ENCODE data around the gene DELE1. TPM values are rescaled to one million over a fixed set of nuclear protein-coding genes. Genes with fewer than 3 reads are reported as not detected.

Gene DELE1, protein sequence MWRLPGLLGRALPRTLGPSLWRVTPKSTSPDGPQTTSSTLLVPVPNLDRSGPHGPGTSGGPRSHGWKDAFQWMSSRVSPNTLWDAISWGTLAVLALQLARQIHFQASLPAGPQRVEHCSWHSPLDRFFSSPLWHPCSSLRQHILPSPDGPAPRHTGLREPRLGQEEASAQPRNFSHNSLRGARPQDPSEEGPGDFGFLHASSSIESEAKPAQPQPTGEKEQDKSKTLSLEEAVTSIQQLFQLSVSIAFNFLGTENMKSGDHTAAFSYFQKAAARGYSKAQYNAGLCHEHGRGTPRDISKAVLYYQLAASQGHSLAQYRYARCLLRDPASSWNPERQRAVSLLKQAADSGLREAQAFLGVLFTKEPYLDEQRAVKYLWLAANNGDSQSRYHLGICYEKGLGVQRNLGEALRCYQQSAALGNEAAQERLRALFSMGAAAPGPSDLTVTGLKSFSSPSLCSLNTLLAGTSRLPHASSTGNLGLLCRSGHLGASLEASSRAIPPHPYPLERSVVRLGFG
- 49.9 TPM for polyA plus RNA-seq (2013, experiment 1 of 2)
- 54.3 TPM for polyA plus RNA-seq (2013, experiment 2 of 2)

GRCh38 chr5:141923448-141924313 is at the start of gene DELE1:
TSS of gene DELE1 (plus strand) at chr5:141923871. CDS start at chr5:141923942, 71 bp downstream.
- Histone ChIP-seq H3K27ac (ENCODE audit: low read depth, low read length) (peak within 1 kb of the TSS; percentile 97), H3K4me3 (ENCODE audit: low read length) (peak within 1 kb of the TSS; percentile 93), H3K27me3 (ENCODE audit: insufficient read depth, low read length) (no peaks in the 10 kb centered on the region), H3K9me3 (ENCODE audit: insufficient read depth, low read depth, low read length) (no peaks in the 10 kb centered on the region), H3K9ac (ENCODE audit: low read depth, low read length) (peak within 1 kb of the TSS; percentile 92), H3K4me1 (ENCODE audit: insufficient read depth, low read length) (peaks cover 5% of the 10 kb centered on the region; the same call in 1 of the 2 replicates), H3K36me3 (ENCODE audit: insufficient read depth, low read length) (peaks cover 36% of the 10 kb centered on the region)
- WGBS = under 1% methylated on average over 53 of the region's 53 CpGs

GRCh38 chr5:141873933-141874261 is 49.8 kb upstream of the DELE1 start:
- Histone ChIP-seq H3K27ac (ENCODE audit: low read depth, low read length) (no peak overlapping the region; the same call in 1 of the 2 replicates), H3K4me3 (ENCODE audit: low read length) (no peak overlapping the region), H3K36me3 (ENCODE audit: insufficient read depth, low read length) (peaks cover 9% of the 10 kb centered on the region), H3K4me1 (ENCODE audit: insufficient read depth, low read length) (peaks cover 46% of the 10 kb centered on the region), H3K27me3 (ENCODE audit: insufficient read depth, low read length) (peaks cover 9% of the 10 kb centered on the region; the same call in 1 of the 2 replicates), H3K9me3 (ENCODE audit: insufficient read depth, low read depth, low read length) (no peaks in the 10 kb centered on the region), H3K9ac (ENCODE audit: low read depth, low read length) (no peak overlapping the region)
- WGBS = 81% methylated on average over 3 of the region's 3 CpGs

DNA sequence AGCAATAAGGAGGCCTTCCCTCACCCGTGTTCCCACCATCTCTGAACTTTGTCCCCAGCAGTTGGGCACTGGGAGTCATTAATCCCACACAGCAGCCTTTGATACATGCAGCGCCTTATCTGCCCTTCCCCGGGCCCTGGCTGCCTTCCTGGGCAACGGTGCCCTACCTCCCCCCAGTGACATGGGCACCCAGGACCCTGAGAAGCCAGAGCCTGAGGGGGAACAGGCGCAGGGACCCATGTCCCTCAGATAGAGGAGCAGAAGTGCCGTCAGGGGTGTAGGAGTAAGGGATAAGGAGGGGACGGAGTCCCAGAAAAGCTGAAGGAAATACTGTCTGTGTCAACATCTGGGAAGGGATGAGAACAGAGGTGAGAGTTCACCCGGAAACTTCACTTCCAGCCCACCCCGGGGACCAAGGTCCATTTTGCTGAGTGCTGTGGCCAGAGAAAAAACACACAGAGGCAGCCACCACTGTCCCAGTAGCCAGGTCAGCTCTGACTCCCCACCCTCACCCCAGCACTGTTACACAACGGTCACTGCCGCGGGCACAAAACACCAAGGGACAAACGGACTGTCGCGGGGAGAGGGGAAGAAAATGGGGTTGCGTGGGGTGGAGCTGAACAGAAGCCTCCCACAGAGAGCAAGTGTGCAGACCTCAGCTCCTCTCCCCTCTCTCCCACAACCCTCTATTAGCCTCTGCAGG is 49.3 kb upstream of the DELE1 start:
- Histone ChIP-seq H3K9ac (ENCODE audit: low read depth, low read length) (no peak overlapping the region), H3K4me1 (ENCODE audit: insufficient read depth, low read length) (peaks cover 48% of the 10 kb centered on the region), H3K27ac (ENCODE audit: low read depth, low read length) (peak overlapping the region; percentile 11; the same call in 1 of the 2 replicates), H3K36me3 (ENCODE audit: insufficient read depth, low read length) (peaks cover 4% of the 10 kb centered on the region; the same call in 1 of the 2 replicates), H3K27me3 (ENCODE audit: insufficient read depth, low read length) (peaks cover 11% of the 10 kb centered on the region; the same call in 1 of the 2 replicates), H3K9me3 (ENCODE audit: insufficient read depth, low read depth, low read length) (no peaks in the 10 kb centered on the region), H3K4me3 (ENCODE audit: low read length) (peak overlapping the region; percentile 67; the same call in 1 of the 2 replicates)
- 55% methylated on average over 14 of the region's 16 CpGs for WGBS

- Histone ChIP-seq H3K4me3 (ENCODE audit: low read length) (peak overlapping the region; percentile 67), H3K27ac (ENCODE audit: low read depth, low read length) (peak overlapping the region; percentile 92; the same call in 1 of the 2 replicates), H3K4me1 (ENCODE audit: insufficient read depth, low read length) (peaks cover 52% of the 10 kb centered on the region), H3K27me3 (ENCODE audit: insufficient read depth, low read length) (peaks cover 15% of the 10 kb centered on the region; the same call in 1 of the 2 replicates), H3K9me3 (ENCODE audit: insufficient read depth, low read depth, low read length) (no peaks in the 10 kb centered on the region), H3K36me3 (ENCODE audit: insufficient read depth, low read length) (no peaks in the 10 kb centered on the region), H3K9ac (ENCODE audit: low read depth, low read length) (peak overlapping the region; percentile 75)
- 24% methylated on average over 9 of the region's 9 CpGs for WGBS
These were observed 48.5 kb upstream of the DELE1 start for GRCh38 chr5:141875022-141875740.

DNA sequence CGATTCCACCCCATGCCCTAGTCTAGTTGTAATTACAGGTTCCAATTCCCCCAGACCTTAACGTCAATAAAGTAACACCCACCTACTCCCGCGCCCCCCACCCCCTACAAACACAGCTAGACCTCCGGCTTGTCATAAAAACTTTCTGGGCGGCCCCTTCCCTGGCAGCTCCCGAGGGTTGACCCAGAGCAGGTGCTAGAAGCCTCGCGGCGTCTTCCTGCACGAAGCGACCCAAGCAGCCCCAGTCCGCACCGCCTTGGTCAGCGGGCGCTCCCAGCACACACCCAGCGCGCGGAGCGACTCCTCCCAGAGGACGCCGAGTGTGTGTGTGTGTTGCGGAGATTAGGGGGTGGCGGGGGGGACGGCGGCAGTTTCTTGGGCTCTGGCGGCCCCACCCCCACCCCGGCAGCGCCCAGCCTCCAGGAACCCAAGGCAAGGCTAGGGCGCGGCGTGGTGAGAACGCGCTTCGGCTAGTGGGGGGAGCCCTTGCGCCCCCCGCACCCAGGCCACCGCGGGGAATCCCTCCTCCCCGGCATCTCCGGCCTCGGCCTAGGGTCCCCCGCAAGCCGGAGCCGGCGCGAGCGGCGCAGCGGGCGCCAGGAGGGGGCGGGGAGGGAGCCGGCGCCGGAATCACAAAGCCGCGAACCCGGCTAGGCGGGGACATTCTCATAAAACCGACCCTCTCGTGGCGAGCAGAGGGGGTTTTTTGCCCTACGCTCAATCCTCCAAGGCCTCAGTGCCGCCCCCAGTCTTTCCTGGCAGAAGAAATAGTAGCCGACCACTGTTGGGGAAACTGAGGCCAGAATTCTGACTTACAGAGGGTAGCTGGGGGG is 47.7 kb upstream of the DELE1 start:
- Histone ChIP-seq H3K27ac (ENCODE audit: low read depth, low read length) (peak overlapping the region; percentile 92), H3K4me3 (ENCODE audit: low read length) (peak overlapping the region; percentile 67), H3K4me1 (ENCODE audit: insufficient read depth, low read length) (peaks cover 52% of the 10 kb centered on the region), H3K27me3 (ENCODE audit: insufficient read depth, low read length) (peaks cover 20% of the 10 kb centered on the region; the same call in 1 of the 2 replicates), H3K36me3 (ENCODE audit: insufficient read depth, low read length) (no peaks in the 10 kb centered on the region), H3K9ac (ENCODE audit: low read depth, low read length) (peak overlapping the region; percentile 75), H3K9me3 (ENCODE audit: insufficient read depth, low read depth, low read length) (no peaks in the 10 kb centered on the region)
- under 1% methylated on average over 65 of the region's 65 CpGs for WGBS

DNA sequence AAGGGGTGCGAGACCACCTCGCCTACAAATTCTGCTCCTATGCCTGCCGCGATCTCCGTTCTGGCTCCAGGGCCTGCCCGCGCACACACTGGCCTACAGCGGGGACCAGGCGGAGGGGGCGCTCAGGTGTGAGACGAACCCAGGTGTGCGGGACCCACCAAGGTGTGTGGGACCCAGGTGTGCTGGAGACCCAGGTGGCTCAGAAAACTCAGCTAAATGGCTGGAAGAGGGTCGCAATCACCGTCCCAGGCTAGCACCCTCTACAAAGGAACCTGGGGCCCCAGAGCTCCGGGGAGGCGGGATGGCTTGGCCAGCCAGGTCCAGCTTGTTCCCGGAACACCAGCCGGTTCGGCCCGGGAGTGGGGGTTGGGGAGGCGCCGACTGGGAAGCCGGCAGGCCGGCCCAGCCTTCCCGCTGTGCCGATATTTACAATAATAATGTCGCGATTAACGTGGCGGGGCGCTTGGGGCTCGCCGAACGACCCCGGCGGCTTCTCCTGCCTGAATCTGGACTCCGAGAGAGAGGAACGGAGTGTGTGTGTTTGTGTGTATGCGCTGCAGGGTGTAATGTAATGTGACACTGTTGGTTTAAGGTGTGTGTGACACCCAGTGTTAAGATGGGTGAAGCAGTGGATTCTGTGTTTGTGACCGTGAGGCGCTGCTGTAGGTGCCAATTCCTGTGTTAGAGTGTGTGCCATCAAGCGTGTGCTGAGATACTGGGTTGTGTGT is 46.9 kb upstream of the DELE1 start:
- H3K4me1 ChIP-seq (ENCODE audit: insufficient read depth, low read length) = peaks cover 52% of the 10 kb centered on the region
- WGBS = under 1% methylated on average over 42 of the region's 42 CpGs
- no peaks in the 10 kb centered on the region for H3K9me3 ChIP-seq (ENCODE audit: insufficient read depth, low read depth, low read length)
- peak overlapping the region; percentile 67 for H3K4me3 ChIP-seq (ENCODE audit: low read length)
- no peaks in the 10 kb centered on the region for H3K36me3 ChIP-seq (ENCODE audit: insufficient read depth, low read length)
- H3K27ac ChIP-seq (ENCODE audit: low read depth, low read length) = peak overlapping the region; percentile 92
- peaks cover 20% of the 10 kb centered on the region for H3K27me3 ChIP-seq (ENCODE audit: insufficient read depth, low read length)
- H3K9ac ChIP-seq (ENCODE audit: low read depth, low read length) = peak overlapping the region; percentile 75

GRCh38 chr5:141877356-141878185 is 46.1 kb upstream of the DELE1 start:
- Histone ChIP-seq H3K9me3 (ENCODE audit: insufficient read depth, low read depth, low read length) (no peaks in the 10 kb centered on the region), H3K27ac (ENCODE audit: low read depth, low read length) (peak overlapping the region; percentile 92), H3K36me3 (ENCODE audit: insufficient read depth, low read length) (no peaks in the 10 kb centered on the region), H3K4me1 (ENCODE audit: insufficient read depth, low read length) (peaks cover 53% of the 10 kb centered on the region), H3K4me3 (ENCODE audit: low read length) (peak overlapping the region; percentile 67), H3K9ac (ENCODE audit: low read depth, low read length) (peak overlapping the region; percentile 75), H3K27me3 (ENCODE audit: insufficient read depth, low read length) (peaks cover 20% of the 10 kb centered on the region)
- under 1% methylated on average over 55 of the region's 55 CpGs for WGBS

DNA sequence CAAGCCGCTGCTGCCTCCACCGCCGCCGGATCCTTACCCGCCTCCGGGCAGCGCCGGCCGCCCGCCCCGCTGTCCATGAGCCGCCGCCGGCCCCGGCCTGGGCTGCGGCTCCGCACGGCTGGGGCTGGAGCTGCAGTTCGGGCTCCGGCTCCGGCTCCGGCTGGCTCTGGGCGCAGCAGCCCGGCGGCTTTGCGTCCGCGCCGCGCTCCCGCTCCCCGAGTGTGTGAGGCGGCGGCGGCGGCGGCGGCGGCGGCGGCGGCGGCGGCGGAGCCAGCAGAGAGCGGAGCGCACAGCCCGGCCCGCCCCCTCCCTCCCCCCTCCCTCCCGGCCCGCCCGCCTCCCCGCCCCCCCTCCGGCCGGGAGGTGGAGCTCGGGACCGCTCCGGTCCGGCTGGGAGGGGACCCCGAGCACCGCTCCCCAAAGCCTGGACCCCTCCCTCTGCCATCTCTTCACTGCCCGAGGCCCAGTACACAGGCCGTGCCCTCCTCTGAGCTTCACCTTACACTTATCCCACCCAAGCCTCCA is 45.4 kb upstream of the DELE1 start, which contains the start of gene PCDH1:
Gene PCDH1 (minus strand): TSS at position 225 of the 525 bp plus-strand sequence. CDS start 148 bp downstream, at position 77.
- no peaks in the 10 kb centered on the region for H3K9me3 ChIP-seq (ENCODE audit: insufficient read depth, low read depth, low read length)
- H3K27me3 ChIP-seq (ENCODE audit: insufficient read depth, low read length) = peaks cover 20% of the 10 kb centered on the region
- H3K9ac ChIP-seq (ENCODE audit: low read depth, low read length) = peak within 1 kb of the TSS; percentile 75
- under 1% methylated on average over 42 of the region's 63 CpGs for WGBS
- no peaks in the 10 kb centered on the region for H3K36me3 ChIP-seq (ENCODE audit: insufficient read depth, low read length)
- peak within 1 kb of the TSS; percentile 75 for H3K27ac ChIP-seq (ENCODE audit: low read depth, low read length)
- peaks cover 53% of the 10 kb centered on the region for H3K4me1 ChIP-seq (ENCODE audit: insufficient read depth, low read length)
- peak within 1 kb of the TSS; percentile 67 for H3K4me3 ChIP-seq (ENCODE audit: low read length)
